Measurements from ENCODE around the gene MRPL34.

GRCh38 chr19:17262557-17262956 lies 43.1 kb upstream of the MRPL34 start:
- TF ChIP-seq EP300 (IDR thresholded peaks at IDR 0.05): no peak
- TF ChIP-seq POLR2A (IDR thresholded peaks at IDR 0.05): no peak
- no peak for TF ChIP-seq CTCF (IDR thresholded peaks at IDR 0.05)
